K562 (cell line): Measurements from ENCODE around the gene TBC1D17. TPM values are rescaled to one million over a fixed set of nuclear protein-coding genes. Genes with fewer than 3 reads are reported as not detected.

Experiments used
- CBX8 ChIP-seq: fragments of 200-600 bp; sonication (generic); IDR thresholded peaks from 2 replicates; pipeline ENCODE4 v1.6.1; 2012; ENCODE audit warnings: borderline replicate concordance, mixed run types, low read depth, mild to moderate bottlenecking, moderate library complexity, mixed read lengths, low read length, control low read depth, inconsistent platforms; ENCODE audit not compliant: poor library complexity, severe bottlenecking; ENCODE audit errors: extremely low read depth
- EP300 ChIP-seq: IDR thresholded peaks from 2 replicates; pipeline ENCODE4 v1.6.1; 2012; ENCODE audit warnings: low read length, improper control_type of control experiment
- FOXP1 ChIP-seq: sonication (generic); formaldehyde crosslinking; IDR thresholded peaks from 2 replicates; pipeline ENCODE4 v1.8.0; 2022; ENCODE audit warnings: mild to moderate bottlenecking, missing genetic modification reagents
- LCOR ChIP-seq: sonication (generic); formaldehyde crosslinking; IDR thresholded peaks from 2 replicates; pipeline ENCODE4 v1.8.0; 2022; ENCODE audit warnings: mild to moderate bottlenecking, missing genetic modification reagents
- MAFF ChIP-seq: IDR thresholded peaks from 2 replicates; pipeline ENCODE4 v1.6.1; 2012; ENCODE audit warnings: low read length, improper control_type of control experiment
- MIER1 ChIP-seq: fragments of 450-650 bp; IDR thresholded peaks from 2 replicates; pipeline ENCODE4 v1.6.1; 2016; ENCODE audit warnings: antibody characterized with exemption, mild to moderate bottlenecking, low read depth
- NCOA4 ChIP-seq: fragments of 450-650 bp; IDR thresholded peaks from 2 replicates; pipeline ENCODE4 v1.6.1; 2018; ENCODE audit warnings: mild to moderate bottlenecking; ENCODE audit not compliant: partially characterized antibody
- PRPF4 ChIP-seq: fragments of 200-400 bp; formaldehyde crosslinking; IDR thresholded peaks from one replicate; pipeline ENCODE4 v1.6.1; 2017; ENCODE audit warnings: low read length, low read depth, mild to moderate bottlenecking; ENCODE audit not compliant: insufficient read depth, poor library complexity, severe bottlenecking
- RBM14 ChIP-seq: fragments of 200-400 bp; formaldehyde crosslinking; IDR thresholded peaks from 2 replicates; pipeline ENCODE4 v1.6.1; 2018; ENCODE audit warnings: low read depth, mild to moderate bottlenecking, low read length, moderate library complexity, borderline replicate concordance; ENCODE audit not compliant: insufficient read depth
- SMAD4 ChIP-seq: fragments of 250-450 bp; sonication (Bioruptor Pico); conservative IDR thresholded peaks from 2 replicates; pipeline ENCODE4 v1.8.0; 2021; ENCODE audit warnings: inconsistent platforms, mild to moderate bottlenecking, moderate library complexity
- ZNF311 ChIP-seq: fragments of 250-450 bp; sonication (Bioruptor Pico); IDR thresholded peaks from 2 replicates; pipeline ENCODE4 v1.4.0; 2020; ENCODE audit warnings: mild to moderate bottlenecking, moderate library complexity
- ZNF384 ChIP-seq: IDR thresholded peaks from 2 replicates; pipeline ENCODE4 v1.6.1; 2012; ENCODE audit warnings: low read depth, low read length, improper control_type of control experiment
- polyA plus RNA-seq, 8 experiments: library from polyadenylated mRNA; depleted of rRNA in 4 of 8; stranded (reverse) in 5 of 8; unstranded in 3 of 8; fragments of >200 nt; fragmentation: Nextera tagmentation in 2 of 8; fragmentation: Illumina TruSeq in 1 of 8; extraction: Ambion mirVana in 2 of 8; extraction: Trizol in 1 of 8; gene quantifications; 2 replicates each; pipeline versions ENCODE4 v1.2.1 to v1.2.3, GENCODE V29; 2011 to 2014; ENCODE audit warnings: inconsistent platforms in 1 of 8, missing spikeins in 1 of 8
- total RNA-seq, 7 experiments: library from RNA; depleted of rRNA in 6 of 7; stranded (reverse); fragments of >200 nt in 6 of 7; fragmentation: Illumina TruSeq in 2 of 7; extraction: Trizol in 2 of 7; gene quantifications; 2 replicates each; pipeline versions ENCODE4 v1.2.1 to v1.2.3, GENCODE V29; 2011 to 2021; ENCODE audit warnings: low replicate concordance in 1 of 7
- TF ChIP-seq, protein P1 (sequence below), 2 experiments: fragments of 450-650 bp in 1 of 2; sonication (generic) in 1 of 2; formaldehyde crosslinking; conservative IDR thresholded peaks; 2 replicates each; pipeline versions ENCODE4 v1.4.0 to v1.8.1; 2020 to 2022; ENCODE audit warnings: mild to moderate bottlenecking in 1 of 2, missing genetic modification reagents in 1 of 2
- TF ChIP-seq, protein P2 (sequence below): fragments of 250-450 bp; sonication (Bioruptor Pico); IDR thresholded peaks from 2 replicates; pipeline ENCODE4 v1.9.0; 2021; ENCODE audit warnings: mild to moderate bottlenecking, inconsistent platforms
- TF ChIP-seq, protein P3 (sequence below): fragments of 450-650 bp; IDR thresholded peaks from 2 replicates; pipeline ENCODE4 v1.6.1; 2017; ENCODE audit warnings: antibody characterized with exemption, mild to moderate bottlenecking
- TF ChIP-seq, protein P4 (sequence below): sonication (generic); formaldehyde crosslinking; IDR thresholded peaks from 2 replicates; pipeline ENCODE4 v1.8.1; 2022; ENCODE audit warnings: missing genetic modification reagents
- TF ChIP-seq, protein P5 (sequence below): fragments of 250-450 bp; sonication (Bioruptor Pico); IDR thresholded peaks from 2 replicates; pipeline ENCODE4 v1.6.1; 2021; ENCODE audit warnings: mild to moderate bottlenecking

Gene TBC1D17
- total and polyA plus RNA-seq, 9 of the 15 experiments (the other 6 are each of a cell fraction or from before 2014, with no cell fraction given) = 0.42 to 16.0 (median 3.8) TPM

DNA sequence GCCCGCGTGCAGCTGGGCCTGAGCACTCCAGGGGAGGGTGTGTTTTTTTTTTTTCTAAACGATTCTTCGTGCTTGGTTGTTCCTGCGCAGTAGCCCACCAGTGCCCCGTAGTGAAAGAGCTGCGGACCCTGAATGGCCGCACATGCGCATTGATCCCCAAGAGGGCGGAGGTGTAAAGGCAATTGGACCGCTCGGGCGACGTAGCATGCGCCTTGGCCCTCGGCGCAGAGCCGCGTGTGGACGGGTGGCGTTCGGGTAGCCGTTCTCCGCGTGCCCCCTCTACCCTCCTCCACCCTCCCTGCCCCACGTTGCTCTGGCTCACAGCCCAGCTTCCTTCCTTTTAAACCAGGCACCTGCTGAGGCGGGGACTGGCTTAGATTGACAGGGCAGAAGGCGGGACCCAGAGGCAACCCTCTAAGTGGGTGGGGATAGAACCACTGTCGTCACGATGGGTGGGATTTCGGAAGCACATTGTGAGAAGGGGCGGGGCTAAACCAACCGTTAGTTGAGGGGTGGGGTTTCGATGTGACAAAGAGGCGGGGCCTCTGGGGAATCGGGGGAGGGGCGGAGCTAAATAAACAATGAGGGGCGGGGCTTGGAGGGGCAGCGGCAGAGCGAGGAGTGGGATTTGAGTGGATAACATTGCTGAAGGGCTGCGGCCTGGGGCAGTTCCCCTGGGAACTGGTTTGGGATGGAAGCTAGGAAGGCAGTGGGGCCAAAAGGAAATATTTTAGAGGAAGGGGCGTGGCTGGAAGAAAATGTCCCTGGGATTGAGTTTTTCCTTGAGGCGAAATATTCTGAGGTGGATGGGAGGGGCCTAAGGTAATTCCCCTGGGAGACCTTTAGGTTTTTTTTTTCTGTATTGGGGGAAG lies 52.3 kb downstream of the TBC1D17 start (continued):
- TF ChIP-seq, protein P1, sequence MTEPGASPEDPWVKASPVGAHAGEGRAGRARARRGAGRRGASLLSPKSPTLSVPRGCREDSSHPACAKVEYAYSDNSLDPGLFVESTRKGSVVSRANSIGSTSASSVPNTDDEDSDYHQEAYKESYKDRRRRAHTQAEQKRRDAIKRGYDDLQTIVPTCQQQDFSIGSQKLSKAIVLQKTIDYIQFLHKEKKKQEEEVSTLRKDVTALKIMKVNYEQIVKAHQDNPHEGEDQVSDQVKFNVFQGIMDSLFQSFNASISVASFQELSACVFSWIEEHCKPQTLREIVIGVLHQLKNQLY (CRISPR knock-in tag; conservative IDR thresholded peaks at IDR 0.05) = 0 out of 4 replicates have a peak, but pooled peaks of 1 of the 2 experiments have one; percentile 31
- TF ChIP-seq MIER1 = no peak
- peak; percentile 8; the same call in 1 of the 2 replicates for TF ChIP-seq ZNF384
- no peak for TF ChIP-seq FOXP1 (CRISPR knock-in tag)
- no peak; the same call in 1 of the 2 replicates for TF ChIP-seq LCOR (CRISPR knock-in tag)
- TF ChIP-seq, protein P2, sequence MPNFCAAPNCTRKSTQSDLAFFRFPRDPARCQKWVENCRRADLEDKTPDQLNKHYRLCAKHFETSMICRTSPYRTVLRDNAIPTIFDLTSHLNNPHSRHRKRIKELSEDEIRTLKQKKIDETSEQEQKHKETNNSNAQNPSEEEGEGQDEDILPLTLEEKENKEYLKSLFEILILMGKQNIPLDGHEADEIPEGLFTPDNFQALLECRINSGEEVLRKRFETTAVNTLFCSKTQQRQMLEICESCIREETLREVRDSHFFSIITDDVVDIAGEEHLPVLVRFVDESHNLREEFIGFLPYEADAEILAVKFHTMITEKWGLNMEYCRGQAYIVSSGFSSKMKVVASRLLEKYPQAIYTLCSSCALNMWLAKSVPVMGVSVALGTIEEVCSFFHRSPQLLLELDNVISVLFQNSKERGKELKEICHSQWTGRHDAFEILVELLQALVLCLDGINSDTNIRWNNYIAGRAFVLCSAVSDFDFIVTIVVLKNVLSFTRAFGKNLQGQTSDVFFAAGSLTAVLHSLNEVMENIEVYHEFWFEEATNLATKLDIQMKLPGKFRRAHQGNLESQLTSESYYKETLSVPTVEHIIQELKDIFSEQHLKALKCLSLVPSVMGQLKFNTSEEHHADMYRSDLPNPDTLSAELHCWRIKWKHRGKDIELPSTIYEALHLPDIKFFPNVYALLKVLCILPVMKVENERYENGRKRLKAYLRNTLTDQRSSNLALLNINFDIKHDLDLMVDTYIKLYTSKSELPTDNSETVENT = peak; percentile 73
- peak; percentile 38 for TF ChIP-seq PRPF4
- TF ChIP-seq, protein P3, sequence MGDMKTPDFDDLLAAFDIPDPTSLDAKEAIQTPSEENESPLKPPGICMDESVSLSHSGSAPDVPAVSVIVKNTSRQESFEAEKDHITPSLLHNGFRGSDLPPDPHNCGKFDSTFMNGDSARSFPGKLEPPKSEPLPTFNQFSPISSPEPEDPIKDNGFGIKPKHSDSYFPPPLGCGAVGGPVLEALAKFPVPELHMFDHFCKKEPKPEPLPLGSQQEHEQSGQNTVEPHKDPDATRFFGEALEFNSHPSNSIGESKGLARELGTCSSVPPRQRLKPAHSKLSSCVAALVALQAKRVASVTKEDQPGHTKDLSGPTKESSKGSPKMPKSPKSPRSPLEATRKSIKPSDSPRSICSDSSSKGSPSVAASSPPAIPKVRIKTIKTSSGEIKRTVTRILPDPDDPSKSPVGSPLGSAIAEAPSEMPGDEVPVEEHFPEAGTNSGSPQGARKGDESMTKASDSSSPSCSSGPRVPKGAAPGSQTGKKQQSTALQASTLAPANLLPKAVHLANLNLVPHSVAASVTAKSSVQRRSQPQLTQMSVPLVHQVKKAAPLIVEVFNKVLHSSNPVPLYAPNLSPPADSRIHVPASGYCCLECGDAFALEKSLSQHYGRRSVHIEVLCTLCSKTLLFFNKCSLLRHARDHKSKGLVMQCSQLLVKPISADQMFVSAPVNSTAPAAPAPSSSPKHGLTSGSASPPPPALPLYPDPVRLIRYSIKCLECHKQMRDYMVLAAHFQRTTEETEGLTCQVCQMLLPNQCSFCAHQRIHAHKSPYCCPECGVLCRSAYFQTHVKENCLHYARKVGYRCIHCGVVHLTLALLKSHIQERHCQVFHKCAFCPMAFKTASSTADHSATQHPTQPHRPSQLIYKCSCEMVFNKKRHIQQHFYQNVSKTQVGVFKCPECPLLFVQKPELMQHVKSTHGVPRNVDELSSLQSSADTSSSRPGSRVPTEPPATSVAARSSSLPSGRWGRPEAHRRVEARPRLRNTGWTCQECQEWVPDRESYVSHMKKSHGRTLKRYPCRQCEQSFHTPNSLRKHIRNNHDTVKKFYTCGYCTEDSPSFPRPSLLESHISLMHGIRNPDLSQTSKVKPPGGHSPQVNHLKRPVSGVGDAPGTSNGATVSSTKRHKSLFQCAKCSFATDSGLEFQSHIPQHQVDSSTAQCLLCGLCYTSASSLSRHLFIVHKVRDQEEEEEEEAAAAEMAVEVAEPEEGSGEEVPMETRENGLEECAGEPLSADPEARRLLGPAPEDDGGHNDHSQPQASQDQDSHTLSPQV = no peak; the same call in 1 of the 2 replicates
- TF ChIP-seq NCOA4 = no peak
- no peak for TF ChIP-seq EP300
- TF ChIP-seq, protein P4, sequence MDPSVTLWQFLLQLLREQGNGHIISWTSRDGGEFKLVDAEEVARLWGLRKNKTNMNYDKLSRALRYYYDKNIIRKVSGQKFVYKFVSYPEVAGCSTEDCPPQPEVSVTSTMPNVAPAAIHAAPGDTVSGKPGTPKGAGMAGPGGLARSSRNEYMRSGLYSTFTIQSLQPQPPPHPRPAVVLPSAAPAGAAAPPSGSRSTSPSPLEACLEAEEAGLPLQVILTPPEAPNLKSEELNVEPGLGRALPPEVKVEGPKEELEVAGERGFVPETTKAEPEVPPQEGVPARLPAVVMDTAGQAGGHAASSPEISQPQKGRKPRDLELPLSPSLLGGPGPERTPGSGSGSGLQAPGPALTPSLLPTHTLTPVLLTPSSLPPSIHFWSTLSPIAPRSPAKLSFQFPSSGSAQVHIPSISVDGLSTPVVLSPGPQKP = no peak
- TF ChIP-seq, protein P5, sequence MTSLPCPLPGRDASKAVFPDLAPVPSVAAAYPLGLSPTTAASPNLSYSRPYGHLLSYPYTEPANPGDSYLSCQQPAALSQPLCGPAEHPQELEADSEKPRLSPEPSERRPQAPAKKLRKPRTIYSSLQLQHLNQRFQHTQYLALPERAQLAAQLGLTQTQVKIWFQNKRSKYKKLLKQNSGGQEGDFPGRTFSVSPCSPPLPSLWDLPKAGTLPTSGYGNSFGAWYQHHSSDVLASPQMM = no peak
- TF ChIP-seq RBM14 = no peak
- no peak for TF ChIP-seq SMAD4 (CRISPR knock-in tag)
- no peak for TF ChIP-seq ZNF311 (CRISPR knock-in tag)
- no peak for TF ChIP-seq MAFF
- no peak for TF ChIP-seq CBX8
